GM21381 (cell line): ENCODE measurements around the gene TMEM126A.
A peak's percentile ranks its signal among the peaks of the same experiment; 100 is the strongest.
"Not testable (repeated sequence)": the region's sequence is repeated elsewhere in the genome, so short reads cannot be mapped to it uniquely, and the experiment has no call there.

Source experiments
- ATAC-seq: cut with Tn5 transposase; IDR thresholded peaks from one replicate; pipeline ENCODE4 v1.9.1; 2021; ENCODE audit warnings: mild to moderate bottlenecking, moderate library complexity; ENCODE audit not compliant: unreplicated experiment

The TMEM126A gene

GRCh38 chr11:85647604-85648299 is at the start of gene TMEM126A:
Gene TMEM126A, plus strand, starts transcription at chr11:85647967. Its CDS starts 2,289 bp downstream, at chr11:85650256.
- ATAC-seq: peak; percentile 99

DNA sequence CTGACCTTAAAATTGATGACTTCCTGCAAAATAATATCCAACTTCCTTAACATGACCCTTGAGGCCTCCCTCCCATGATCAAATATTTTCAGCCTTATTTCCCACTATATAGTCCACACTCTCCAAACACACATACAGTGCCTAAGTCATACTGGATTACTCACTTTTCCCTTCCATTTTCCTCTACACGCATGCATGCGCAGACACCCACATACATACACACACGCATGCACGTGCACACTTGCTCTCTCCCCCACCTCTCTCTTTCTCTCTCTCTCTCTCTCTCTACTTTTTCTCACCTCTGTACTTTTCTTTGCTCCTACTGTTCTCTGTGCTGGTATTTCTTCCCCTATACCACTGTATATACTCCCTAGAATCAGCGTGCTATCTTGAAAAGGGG is 48.7 kb upstream of the TMEM126A start:
- no peak for ATAC-seq

DNA sequence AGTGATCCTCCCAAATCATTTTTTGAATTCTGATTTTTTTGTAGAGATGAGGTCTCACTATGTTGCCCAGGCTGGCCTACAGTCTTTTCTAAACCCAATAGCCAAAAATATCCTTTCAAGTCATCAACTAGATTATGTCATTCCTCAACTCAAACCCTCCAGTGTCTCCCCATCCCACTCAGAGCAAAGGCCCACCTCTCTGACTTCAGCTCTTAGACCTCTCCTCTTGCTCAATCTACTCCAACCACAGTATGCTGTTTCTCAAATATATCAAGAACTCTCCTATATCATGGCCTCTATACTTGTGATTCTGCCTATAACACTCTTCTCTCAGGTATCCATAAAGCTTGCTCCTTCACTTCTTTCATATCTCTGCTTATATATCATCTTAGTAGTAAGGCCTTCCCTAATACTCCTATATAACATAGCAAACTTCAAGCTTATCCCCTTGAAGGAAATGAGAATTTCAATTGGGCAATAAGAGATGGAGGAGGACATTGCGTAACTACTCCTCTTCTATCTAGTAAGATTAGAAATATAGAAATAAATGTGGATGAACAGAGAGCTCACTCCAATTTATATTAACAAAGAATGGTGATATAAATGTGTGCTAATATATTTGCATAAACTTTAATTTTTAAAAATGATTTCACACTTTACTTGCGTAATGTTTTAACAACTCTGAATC is 45.1 kb upstream of the TMEM126A start:
- no peak for ATAC-seq

GRCh38 chr11:85603220-85603619 is 44.5 kb upstream of the TMEM126A start:
- no peak for ATAC-seq

DNA sequence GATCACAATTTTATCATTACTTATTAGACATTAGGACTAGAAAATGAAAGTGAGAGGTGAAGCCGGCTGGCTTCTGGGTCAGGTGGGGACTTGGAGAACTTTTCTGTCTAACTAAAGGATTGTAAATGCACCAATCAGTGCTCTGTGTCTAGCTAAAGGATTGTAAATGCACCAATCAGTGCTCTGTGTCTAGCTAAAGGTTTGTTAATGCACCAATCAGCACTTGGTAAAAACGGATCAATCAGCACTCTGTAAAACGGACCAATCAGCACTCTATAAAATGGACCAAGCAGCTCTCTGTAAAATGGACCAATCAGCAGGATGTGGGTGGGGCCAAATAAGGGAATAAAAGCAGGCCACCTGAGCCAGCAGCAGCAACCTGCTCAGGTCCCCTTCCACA is 41.5 kb upstream of the TMEM126A start:
- ATAC-seq: not testable (repeated sequence)

DNA sequence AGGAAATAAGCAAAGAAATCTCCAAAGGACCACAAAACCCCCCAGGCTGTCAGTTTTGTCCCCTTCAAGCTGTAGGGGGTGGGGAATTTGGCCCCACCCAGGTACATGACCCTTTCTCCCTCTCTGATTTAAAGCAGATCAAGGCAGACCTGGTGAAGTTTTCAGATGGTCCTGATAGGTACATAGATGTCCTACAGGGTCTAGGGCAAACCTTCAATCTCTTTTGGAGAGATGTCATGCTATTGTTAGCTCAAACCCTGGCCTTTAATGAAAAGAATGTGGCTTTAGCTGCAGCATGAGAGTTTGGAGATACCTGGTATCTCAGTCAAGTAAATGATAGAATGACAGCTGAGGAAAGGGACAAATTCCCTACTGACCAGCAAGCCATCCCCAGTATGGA is 39.1 kb upstream of the TMEM126A start:
- not testable (repeated sequence) for ATAC-seq

DNA sequence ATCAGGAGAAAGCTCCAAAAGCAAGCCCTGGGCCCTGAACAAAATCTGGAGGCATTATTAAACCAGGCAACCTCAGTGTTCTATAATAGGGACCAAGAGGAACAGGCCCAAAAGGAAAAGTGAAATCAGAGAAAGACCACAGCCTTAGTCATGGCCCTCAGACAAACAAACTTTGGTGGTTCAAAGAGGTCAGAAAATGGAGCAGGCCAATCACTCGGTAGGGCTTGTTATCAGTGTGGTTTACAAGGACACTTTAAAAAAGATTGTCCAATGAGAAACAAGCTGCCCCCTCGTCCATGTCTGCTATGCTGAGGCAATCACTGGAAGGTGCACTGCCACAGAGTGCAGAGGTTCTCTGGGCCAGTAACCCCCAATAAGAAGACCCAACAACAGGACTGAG is 38.5 kb upstream of the TMEM126A start:
- ATAC-seq: not testable (repeated sequence)

DNA sequence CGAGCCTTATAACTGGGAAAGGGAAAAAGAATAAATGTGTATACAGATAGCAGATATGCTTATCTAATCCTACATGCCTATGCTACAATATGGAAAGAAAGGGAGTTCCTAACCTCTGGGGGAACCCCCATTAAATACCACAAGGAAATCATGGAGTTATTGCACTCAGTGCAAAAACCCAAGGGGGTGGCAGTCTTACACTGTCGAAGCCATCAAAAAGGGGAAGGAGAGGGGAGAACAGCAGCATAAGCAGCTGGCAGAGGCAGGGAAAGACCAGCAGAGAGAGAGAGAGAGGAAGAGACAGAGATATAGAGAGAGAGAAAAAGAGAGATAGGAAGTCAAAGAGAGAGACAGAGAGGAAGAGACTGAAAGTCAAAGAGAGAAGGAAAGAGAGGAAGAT is 36.1 kb upstream of the TMEM126A start:
- not testable (repeated sequence) for ATAC-seq

GRCh38 chr11:85619499-85619898 is 28.3 kb upstream of the TMEM126A start:
- no peak for ATAC-seq

- no peak for ATAC-seq
These were observed 27.5 kb upstream of the TMEM126A start for GRCh38 chr11:85620256-85620655.

DNA sequence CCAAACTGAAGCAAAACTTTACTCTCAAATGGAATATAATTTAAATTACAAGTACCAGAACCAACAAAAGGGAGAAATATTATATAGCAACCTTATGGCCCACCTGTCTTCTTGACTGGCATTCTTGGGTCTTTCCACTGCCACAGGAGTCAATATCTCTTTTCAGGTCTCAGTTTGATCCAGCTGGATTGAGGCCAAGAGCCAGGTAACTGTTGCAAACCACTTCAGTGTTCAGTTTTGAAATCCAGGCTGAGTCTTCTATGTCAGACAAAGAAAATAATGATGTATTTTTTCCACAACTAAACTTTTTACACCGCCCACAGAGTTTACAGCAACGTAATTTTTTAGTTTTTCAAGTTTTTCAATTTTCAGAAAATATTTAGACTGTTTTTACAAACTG is 21.3 kb upstream of the TMEM126A start:
- no peak for ATAC-seq

- peak; percentile 0 for ATAC-seq
These were observed 20.3 kb upstream of the TMEM126A start, which contains the start of gene DLG2 for GRCh38 chr11:85627332-85627997. Gene DLG2, minus strand, starts transcription at chr11:85627344.

- ATAC-seq: peak; percentile 99
These were observed 19.6 kb upstream of the TMEM126A start, which contains the start of gene TMEM126B for GRCh38 chr11:85627998-85628770. Gene TMEM126B, plus strand, starts transcription at chr11:85628593. Its CDS starts 15 bp downstream, at chr11:85628608.

- peak; percentile 3 for ATAC-seq
These were observed 18.9 kb upstream of the TMEM126A start for GRCh38 chr11:85628771-85629341.

- no peak for ATAC-seq
These were observed 13.0 kb upstream of the TMEM126A start for GRCh38 chr11:85634747-85635146.

DNA sequence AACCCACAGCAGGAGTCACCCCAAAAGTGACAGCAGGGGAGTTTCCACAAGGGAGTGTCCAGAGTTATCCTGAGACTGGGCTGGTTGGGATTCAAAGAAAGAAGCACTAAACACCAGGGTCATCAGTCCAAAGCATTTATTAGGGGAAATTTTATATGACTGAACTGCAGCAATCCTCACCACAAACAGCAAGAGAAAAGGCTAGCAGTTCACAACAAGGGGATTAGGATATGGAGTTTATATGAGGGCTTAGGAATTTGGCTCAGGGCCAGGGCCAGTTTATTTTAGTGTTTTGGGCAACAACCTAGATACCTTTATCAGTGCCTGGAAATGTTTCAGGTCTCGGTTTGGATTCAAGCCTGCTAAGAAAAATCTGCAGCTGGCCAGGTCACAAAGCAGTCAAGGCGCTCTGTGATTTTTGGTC is 4.6 kb upstream of the TMEM126A start:
- no peak for ATAC-seq

DNA sequence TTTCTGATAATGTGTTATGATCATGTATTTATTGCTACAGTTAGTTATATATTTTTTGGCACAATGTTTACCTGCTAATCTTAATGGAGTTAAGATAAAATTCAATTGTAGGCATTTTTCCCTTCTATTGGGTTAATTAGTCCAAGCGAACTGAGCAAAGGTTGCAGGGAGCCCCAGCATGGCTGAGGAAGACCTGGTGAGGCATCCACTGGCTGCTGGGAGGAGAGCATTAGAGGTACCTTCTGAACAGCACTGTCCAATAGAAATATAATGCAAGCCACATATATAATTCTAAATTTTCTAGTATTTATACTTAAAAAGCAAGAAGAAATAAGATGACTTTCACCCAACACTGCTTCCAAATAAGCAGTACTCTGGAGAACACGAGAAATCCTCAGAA is 689 bp upstream of the TMEM126A start:
- ATAC-seq: no peak

GRCh38 chr11:85651118-85651517 is 3.4 kb downstream of the TMEM126A start:
- ATAC-seq: no peak

- ATAC-seq: no peak
These were observed 5.2 kb downstream of the TMEM126A start for GRCh38 chr11:85652786-85653447.

- not testable (repeated sequence) for ATAC-seq
These were observed 6.6 kb downstream of the TMEM126A start for GRCh38 chr11:85654343-85654742.
